ENCODE results near the gene PREX1.

- no peak for TF ChIP-seq RCOR1 (IDR thresholded peaks at IDR 0.05; ENCODE audit: insufficient replicate concordance, low read length)
- TF ChIP-seq, protein P1, sequence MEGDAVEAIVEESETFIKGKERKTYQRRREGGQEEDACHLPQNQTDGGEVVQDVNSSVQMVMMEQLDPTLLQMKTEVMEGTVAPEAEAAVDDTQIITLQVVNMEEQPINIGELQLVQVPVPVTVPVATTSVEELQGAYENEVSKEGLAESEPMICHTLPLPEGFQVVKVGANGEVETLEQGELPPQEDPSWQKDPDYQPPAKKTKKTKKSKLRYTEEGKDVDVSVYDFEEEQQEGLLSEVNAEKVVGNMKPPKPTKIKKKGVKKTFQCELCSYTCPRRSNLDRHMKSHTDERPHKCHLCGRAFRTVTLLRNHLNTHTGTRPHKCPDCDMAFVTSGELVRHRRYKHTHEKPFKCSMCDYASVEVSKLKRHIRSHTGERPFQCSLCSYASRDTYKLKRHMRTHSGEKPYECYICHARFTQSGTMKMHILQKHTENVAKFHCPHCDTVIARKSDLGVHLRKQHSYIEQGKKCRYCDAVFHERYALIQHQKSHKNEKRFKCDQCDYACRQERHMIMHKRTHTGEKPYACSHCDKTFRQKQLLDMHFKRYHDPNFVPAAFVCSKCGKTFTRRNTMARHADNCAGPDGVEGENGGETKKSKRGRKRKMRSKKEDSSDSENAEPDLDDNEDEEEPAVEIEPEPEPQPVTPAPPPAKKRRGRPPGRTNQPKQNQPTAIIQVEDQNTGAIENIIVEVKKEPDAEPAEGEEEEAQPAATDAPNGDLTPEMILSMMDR (conservative IDR thresholded peaks at IDR 0.05; ENCODE audit: low read depth, low read length): no peak
- no peak for TF ChIP-seq CHD1 (IDR thresholded peaks at IDR 0.05; ENCODE audit: low read depth, low read length)
- no peak for TF ChIP-seq RFX5 (IDR thresholded peaks at IDR 0.05; ENCODE audit: low read depth, low read length)
- TF ChIP-seq MAZ (IDR thresholded peaks at IDR 0.05; ENCODE audit: borderline replicate concordance, low read depth, low read length): no peak
- no peak for TF ChIP-seq POLR2A (IDR thresholded peaks at IDR 0.05; ENCODE audit: low read depth, low read length)
- TF ChIP-seq FOS (IDR thresholded peaks at IDR 0.05; ENCODE audit: low read depth, low read length): no peak
- TF ChIP-seq RAD21 (IDR thresholded peaks at IDR 0.05; ENCODE audit: low read length): no peak
- TF ChIP-seq MXI1 (IDR thresholded peaks at IDR 0.05; ENCODE audit: borderline replicate concordance, low read depth, low read length): no peak
- TF ChIP-seq MAFK (IDR thresholded peaks at IDR 0.05; ENCODE audit: low read depth, low read length): no peak
- TF ChIP-seq, protein P2, sequence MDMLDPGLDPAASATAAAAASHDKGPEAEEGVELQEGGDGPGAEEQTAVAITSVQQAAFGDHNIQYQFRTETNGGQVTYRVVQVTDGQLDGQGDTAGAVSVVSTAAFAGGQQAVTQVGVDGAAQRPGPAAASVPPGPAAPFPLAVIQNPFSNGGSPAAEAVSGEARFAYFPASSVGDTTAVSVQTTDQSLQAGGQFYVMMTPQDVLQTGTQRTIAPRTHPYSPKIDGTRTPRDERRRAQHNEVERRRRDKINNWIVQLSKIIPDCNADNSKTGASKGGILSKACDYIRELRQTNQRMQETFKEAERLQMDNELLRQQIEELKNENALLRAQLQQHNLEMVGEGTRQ (IDR thresholded peaks at IDR 0.05; ENCODE audit: low read depth, low read length): no peak
Measured at GRCh38 chr20:48651271-48651670, 176.5 kb downstream of the PREX1 start.
